Activated CD4-positive, alpha-beta T cell treated with anti-CD3 and anti-CD28 coated beads for 48 hours (primary cell): ENCODE measurements around the gene FCER2.
A peak's percentile ranks its signal among the peaks of the same experiment; 100 is the strongest.

ENCODE experiments used
- DNase-seq: peaks from one replicate; pipeline ENCODE4 v3.0.0-alpha.2; 2020

The FCER2 gene

DNA sequence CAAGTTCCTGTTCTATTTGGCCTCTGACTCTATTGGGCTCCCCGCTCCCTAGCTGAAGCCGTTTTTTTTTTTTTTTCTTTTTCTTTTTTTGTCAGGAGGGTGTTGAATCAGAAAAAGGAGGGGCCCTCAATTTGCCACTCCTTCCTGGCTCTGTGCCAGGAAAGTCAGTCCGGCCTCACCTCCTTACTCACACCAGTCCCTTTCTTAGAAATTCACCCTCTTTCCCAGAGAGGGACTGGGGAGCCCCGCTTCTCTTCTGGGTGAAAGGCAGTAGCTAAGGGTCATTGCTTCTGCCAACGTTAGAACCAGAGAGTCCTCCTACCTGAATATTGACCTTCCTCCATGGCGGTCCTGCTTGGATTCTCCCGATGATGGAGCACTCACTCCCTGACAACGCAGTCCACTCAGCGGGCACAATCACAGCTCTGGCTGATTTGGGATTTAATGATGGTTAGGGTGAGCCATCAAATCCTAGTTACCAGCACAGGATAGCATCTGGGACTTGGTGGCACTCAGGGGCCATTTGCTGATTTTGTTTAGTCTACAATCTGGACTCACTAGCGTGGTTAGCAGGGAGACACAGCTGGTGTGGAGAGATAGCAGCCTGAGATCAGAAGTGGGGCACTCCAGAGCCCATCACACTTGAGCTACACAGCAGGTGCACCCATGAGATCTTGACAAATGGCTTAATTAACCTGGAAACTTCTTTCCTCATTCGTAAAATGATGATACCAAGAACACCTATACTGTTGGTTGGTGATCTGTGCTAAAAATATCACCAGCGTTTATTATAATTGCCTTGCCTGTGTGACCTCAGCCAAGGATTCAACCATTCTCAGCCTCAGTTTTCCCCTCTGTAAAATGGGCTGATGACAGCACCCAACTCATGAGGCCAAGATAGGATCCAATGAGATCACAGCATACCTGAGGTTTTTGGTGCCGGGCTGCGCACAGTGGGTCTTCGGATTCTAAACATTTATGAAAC is 2.2 kb downstream of the FCER2 start:
- DNase-seq = peak; percentile 75

DNA sequence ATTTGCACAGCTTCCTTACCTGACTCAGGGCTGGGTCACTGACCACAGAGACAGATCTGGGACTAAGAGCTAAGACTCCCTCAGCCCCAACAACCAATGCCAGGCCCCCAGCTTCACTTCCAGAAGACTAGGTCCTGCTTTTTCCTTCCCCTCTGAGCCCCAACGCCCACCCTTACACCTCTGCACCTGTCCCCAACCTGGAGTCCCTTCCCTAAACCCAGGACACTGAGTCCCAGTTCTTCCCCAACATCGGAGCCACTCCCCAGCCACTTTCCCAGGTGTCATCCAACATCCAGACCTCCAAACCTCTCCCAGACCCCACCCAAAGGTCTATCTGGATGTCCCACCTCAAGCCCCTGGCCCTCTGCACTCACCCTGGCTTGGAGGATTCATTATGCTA is 2.9 kb downstream of the FCER2 start:
- no peak for DNase-seq

DNA sequence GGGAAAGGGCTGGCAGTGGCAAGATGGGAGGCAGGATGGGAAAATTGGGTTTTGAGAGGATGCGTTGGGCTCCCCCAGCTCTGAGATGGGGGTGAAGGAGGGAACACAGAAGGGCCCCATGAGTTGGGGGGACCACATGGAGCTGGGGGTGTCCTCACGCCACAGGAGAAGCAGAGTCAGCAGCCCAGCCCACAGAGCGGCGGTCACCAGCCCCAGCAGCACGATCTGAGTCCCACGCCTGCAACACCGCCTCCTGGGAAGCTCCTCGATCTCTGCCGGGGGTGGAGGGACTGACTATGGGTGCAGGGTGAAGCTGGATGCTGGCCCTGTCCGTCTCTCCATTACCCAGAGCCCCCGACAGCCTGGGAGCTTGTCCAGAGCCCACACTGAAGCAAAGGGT is 3.3 kb downstream of the FCER2 start:
- DNase-seq = no peak

GRCh38 chr19:7697721-7698287 is 4.1 kb downstream of the FCER2 start:
- DNase-seq = no peak

DNA sequence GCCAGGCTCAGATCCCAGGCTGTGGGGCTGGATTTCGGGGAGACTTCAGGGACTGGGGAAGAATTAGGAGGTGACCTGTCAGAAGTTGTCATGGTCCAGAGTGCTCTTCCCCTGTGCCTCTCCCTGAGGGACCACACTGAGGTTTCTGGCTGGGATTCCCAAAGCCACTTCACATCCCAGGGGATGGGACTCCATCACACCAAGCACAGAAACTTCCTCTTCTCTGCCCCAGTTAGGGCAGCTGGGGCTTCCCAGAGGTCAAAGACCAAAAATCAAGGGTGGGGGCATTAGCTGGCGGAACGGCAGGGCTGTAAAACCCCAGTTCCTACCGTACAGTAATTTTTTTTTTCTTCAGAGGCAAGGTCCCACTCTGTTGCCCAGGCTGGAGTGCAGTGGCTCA is 7.4 kb downstream of the FCER2 start:
- no peak for DNase-seq

- peak; percentile 38 for DNase-seq
Measured at GRCh38 chr19:7692417-7693088, 9.4 kb downstream of the FCER2 start.

GRCh38 chr19:7691497-7691896 is 10.4 kb downstream of the FCER2 start:
- DNase-seq = peak; percentile 30

DNA sequence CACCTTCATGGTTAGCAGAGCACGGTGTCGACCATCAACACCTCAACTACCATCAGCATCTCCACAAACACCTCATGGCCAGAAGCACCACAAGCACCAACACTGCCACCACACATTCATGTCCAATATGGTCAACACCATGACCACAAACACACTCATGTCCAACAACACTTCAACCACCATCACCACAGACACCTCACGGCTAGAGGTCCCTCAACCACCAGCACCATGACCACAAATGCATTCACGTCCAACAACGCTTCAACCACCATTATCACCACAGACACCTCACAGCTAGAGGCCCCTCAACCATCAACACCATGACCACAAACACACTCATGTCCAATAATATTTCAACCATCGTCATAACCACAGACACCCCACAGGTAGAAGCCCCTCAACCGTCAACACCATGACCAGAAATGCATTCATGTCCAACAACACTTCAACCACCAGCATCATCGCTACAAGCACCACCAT is 11.1 kb downstream of the FCER2 start:
- no peak for DNase-seq

DNA sequence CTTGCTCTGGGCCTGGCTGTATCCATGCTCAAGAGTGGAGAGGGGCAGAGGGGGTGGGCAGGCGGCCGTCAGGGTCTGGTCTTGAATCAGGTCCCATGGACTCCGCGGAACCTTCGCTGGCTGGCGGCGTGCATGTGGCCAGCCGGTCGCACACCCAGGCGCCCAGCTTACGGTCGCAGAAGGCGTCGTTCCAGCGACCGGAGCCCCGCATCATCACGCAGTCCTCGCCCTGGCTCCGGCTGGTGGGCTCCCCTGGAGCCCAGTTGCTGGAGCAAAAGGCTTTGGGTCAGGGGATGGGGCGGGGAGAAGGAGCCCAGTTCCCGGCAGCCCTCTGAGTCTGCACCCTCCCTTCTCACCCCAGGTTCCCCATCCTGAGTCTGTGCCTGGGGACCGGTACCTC is 12.8 kb downstream of the FCER2 start:
- no peak for DNase-seq

GRCh38 chr19:7687177-7687576 is 14.8 kb downstream of the FCER2 start:
- no peak for DNase-seq

GRCh38 chr19:7685546-7686445 is 16.1 kb downstream of the FCER2 start:
- no peak for DNase-seq

GRCh38 chr19:7682175-7682855 is 19.6 kb downstream of the FCER2 start:
- no peak for DNase-seq

DNA sequence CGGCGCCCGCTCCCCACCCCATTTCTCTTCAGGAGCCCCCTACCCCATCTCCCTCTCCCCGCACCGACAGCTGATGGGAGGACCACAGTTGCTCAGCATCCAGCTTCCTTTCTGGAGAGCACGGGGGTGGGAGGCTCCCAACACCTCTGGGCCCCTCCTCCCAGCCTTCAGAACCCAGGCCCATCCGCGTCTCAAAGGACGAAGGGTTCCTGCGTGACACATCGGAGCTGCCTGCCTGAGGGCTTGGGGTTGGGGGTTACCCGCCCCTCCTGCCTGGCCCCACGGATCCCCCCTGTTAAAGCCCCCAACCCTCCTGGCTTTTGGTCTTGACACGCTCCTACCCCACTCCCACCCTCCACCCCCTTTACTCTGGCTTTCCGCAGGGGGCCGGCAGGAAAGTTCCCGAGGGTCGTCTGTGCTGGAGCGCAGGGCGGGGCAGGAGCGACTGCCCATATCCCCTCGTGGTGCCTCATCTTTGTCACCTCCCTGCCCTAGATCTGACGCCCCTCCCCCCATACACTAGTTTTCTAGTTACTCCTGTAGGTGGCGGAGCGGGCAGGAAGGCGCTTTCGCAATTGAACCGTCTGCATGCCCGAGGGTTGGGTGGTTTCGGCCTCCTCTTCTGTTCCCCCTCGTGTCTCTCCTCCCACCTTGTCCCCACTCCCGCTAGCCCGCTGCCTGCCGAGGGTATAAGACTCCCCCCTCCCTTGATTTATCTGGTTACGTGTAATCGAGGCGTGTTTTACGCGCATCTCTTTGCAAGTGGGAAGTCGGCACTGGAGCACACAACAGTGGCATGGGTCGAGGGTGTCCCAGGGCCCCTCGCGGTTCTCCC is 20.4 kb downstream of the FCER2 start:
- DNase-seq = peak; percentile 94

DNA sequence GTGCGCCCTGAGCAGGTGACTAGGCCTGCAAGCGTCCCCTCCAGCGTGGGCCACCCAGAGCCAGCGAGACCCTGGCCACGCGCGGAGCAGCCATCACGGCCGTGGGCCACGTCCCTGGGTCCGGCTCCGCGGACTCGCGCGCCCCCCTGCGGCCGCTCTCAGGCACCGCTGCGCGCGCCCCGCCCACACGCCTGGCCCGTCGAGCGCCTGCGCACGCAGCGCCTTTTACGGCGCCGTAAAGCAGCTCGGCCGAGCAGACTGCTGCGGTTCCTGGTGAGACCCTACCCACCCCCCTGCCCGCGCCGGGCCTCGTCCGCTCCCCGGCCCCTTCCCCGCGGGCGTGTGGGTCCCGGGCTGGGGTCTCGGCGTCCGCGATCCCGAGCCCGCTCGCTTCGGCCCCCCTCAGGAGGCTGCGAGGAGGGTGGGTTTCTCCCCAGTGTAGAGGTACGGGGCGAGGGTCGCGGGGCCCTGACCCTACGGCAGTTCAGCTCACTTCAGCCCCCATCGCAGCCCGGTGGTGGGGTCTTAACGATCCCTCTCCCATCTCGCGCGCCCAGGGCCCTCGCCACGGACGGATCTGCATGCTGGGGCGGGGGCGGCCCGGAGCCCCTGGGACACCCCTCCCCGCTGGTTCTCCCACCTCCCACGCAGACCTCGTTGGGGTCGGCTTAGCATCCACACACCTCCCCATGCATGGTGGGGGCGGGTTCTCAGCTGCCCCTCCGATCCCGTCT is 21.2 kb downstream of the FCER2 start, which contains the start of gene TRAPPC5:
Gene TRAPPC5 (plus strand): TSS at position 228 of the 734 bp plus-strand sequence. CDS start 1,421 bp downstream, outside the sequence.
- DNase-seq = peak; percentile 90

- DNase-seq = no peak
Measured at GRCh38 chr19:7679771-7680605, 21.9 kb downstream of the FCER2 start.

DNA sequence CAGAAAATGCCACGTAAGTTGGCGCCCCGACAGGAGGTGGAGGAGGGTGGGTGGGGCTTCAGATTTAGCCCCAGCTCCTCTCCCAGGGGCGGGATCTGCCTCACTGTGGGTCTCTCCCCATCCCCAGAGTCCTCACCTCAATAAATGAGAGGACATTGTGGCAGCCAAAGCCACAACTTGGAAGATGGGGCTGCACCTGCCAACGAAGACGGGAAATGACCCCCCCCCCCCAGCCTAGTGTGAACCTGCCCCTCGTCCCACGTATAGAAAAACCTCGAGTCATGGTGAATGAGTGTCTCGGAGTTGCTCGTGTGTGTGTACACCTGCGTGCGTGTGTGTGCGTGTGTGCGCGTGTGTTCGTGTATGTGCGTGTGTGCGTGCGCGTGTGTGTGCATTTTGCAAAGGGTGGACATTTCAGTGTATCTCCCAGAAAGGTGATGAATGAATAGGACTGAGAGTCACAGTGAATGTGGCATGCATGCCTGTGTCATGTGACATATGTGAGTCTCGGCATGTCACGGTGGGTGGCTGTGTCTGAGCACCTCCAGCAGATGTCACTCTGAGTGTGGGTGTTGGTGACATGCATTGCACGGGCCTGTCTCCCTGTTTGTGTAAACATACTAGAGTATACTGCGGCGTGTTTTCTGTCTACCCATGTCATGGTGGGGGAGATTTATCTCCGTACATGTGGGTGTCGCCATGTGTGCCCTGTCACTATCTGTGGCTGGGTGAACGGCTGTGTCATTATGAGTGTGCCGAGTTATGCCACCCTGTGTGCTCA is 22.8 kb downstream of the FCER2 start:
- DNase-seq = peak; percentile 76

DNA sequence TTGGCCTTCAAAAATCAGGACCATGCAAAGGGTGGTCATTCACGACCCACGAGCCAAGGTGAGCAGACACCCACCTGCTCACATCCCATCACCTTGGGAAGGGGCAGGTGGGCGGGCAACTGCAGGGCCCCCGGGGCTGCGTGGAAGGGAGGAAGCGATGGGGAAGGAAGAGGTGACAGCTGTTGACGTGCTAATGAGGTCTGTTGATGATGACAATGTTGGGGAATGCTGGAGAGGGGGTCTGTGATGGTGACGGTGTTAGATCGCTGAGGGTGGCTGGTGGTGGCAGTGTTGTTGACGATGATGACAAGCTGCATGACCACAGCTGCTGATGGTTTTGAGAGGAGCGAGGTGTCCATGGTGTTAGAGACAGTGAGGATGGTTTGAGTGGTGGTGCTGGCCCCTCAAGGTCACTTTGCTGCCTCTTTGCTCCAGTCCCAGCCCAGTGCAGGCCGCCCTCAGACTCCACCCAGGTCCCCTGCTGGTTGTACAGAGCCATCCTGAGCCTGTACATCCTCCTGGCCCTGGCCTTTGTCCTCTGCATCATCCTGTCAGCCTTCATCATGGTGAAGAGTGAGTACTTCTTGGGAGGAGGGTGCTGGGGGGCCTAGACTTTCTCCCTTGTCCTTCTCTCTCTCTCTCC is 24.1 kb downstream of the FCER2 start:
- DNase-seq = no peak

GRCh38 chr19:7676854-7677253 is 25.1 kb downstream of the FCER2 start, which contains the start of gene MCEMP1:
MCEMP1 (plus strand) TSS chr19:7677090; CDS start chr19:7677121, 31 bp downstream.
- no peak for DNase-seq
